ENCODE data around the gene CTDSPL. TPM values are rescaled to one million over a fixed set of nuclear protein-coding genes. Genes with fewer than 3 reads are reported as not detected.

Gene CTDSPL
- polyA plus RNA-seq, 4 donors: 11.6 to 26.4 (median 14.5) TPM

- peaks cover 0 to 16% (median 0%) of the 10 kb centered on the region in 3 donors for H3K36me3 ChIP-seq (ENCODE audit: control insufficient read depth in 3 of 3, insufficient read depth in 2 of 3, low read depth in 1 of 3, low read length in 3 of 3)
- 73 to 79% (median 78%) methylated on average over 1 of the region's 1 CpG for WGBS, 3 donors
- no peaks in the 10 kb centered on the region for H3K9me3 ChIP-seq (ENCODE audit: control insufficient read depth in 2 of 2, insufficient read depth in 1 of 2, low read depth in 1 of 2, low read length in 1 of 2)
- H3K4me3 ChIP-seq (ENCODE audit: low read depth in 1 of 3, low read length in 3 of 3): no peak overlapping the region
- H3K4me1 ChIP-seq (ENCODE audit: control insufficient read depth in 3 of 3, insufficient read depth in 2 of 3, low read depth in 1 of 3, low read length in 2 of 3): peaks cover 0 to 4% (median 0%) of the 10 kb centered on the region in 3 donors
- DNase-seq (no peak), FAIRE-seq (no peak)
- no peak overlapping the region for H3K27ac ChIP-seq (ENCODE audit: low read depth in 1 of 3, low read length in 2 of 3)
- no peaks in the 10 kb centered on the region for H3K27me3 ChIP-seq (ENCODE audit: control insufficient read depth in 3 of 3, insufficient read depth in 3 of 3, low read length in 3 of 3)
Observed at GRCh38 chr3:37918627-37919026, 56.9 kb downstream of the CTDSPL start.

- H3K36me3 ChIP-seq (ENCODE audit: control insufficient read depth in 3 of 3, insufficient read depth in 2 of 3, low read depth in 1 of 3, low read length in 3 of 3): peaks cover 0 to 14% (median 0%) of the 10 kb centered on the region in 3 donors
- WGBS, 3 donors: 83 to 95% (median 85%) methylated on average over 4 of the region's 4 CpGs
- H3K27me3 ChIP-seq (ENCODE audit: control insufficient read depth in 3 of 3, insufficient read depth in 3 of 3, low read length in 3 of 3): no peaks in the 10 kb centered on the region
- no peak overlapping the region for H3K27ac ChIP-seq (ENCODE audit: low read depth in 1 of 3, low read length in 2 of 3)
- H3K4me3 ChIP-seq (ENCODE audit: low read depth in 1 of 3, low read length in 3 of 3): no peak overlapping the region
- no peak for FAIRE-seq
- H3K4me1 ChIP-seq (ENCODE audit: control insufficient read depth in 3 of 3, insufficient read depth in 2 of 3, low read depth in 1 of 3, low read length in 2 of 3): peaks cover 0 to 4% (median 0%) of the 10 kb centered on the region in 3 donors
- no peak for DNase-seq
- no peaks in the 10 kb centered on the region for H3K9me3 ChIP-seq (ENCODE audit: control insufficient read depth in 2 of 2, insufficient read depth in 1 of 2, low read depth in 1 of 2, low read length in 1 of 2)
Observed at GRCh38 chr3:37920156-37920699, 58.5 kb downstream of the CTDSPL start.

- Histone ChIP-seq H3K36me3 (ENCODE audit: control insufficient read depth in 3 of 3, insufficient read depth in 2 of 3, low read depth in 1 of 3, low read length in 3 of 3) (peaks cover 0 to 14% (median 0%) of the 10 kb centered on the region in 3 donors), H3K9me3 (ENCODE audit: control insufficient read depth in 2 of 2, insufficient read depth in 1 of 2, low read depth in 1 of 2, low read length in 1 of 2) (no peaks in the 10 kb centered on the region), H3K4me3 (ENCODE audit: low read depth in 1 of 3, low read length in 3 of 3) (no peak overlapping the region), H3K27me3 (ENCODE audit: control insufficient read depth in 3 of 3, insufficient read depth in 3 of 3, low read length in 3 of 3) (no peaks in the 10 kb centered on the region), H3K4me1 (ENCODE audit: control insufficient read depth in 3 of 3, insufficient read depth in 2 of 3, low read depth in 1 of 3, low read length in 2 of 3) (peaks cover 0 to 4% (median 0%) of the 10 kb centered on the region in 3 donors), H3K27ac (ENCODE audit: low read depth in 1 of 3, low read length in 2 of 3) (no peak overlapping the region)
- DNase-seq (no peak), FAIRE-seq (no peak)
- WGBS, 3 donors: 78 to 92% (median 80%) methylated on average over 5 of the region's 5 CpGs
Observed at GRCh38 chr3:37921025-37921424, 59.3 kb downstream of the CTDSPL start.

GRCh38 chr3:37922721-37923568, 61.3 kb downstream of the CTDSPL start:
- Histone ChIP-seq H3K36me3 (ENCODE audit: control insufficient read depth in 3 of 3, insufficient read depth in 2 of 3, low read depth in 1 of 3, low read length in 3 of 3) (peaks cover 0 to 10% (median 0%) of the 10 kb centered on the region in 3 donors), H3K27me3 (ENCODE audit: control insufficient read depth in 3 of 3, insufficient read depth in 3 of 3, low read length in 3 of 3) (no peaks in the 10 kb centered on the region), H3K4me3 (ENCODE audit: low read depth in 1 of 3, low read length in 3 of 3) (no peak overlapping the region), H3K9me3 (ENCODE audit: control insufficient read depth in 2 of 2, insufficient read depth in 1 of 2, low read depth in 1 of 2, low read length in 1 of 2) (no peaks in the 10 kb centered on the region), H3K4me1 (ENCODE audit: control insufficient read depth in 3 of 3, insufficient read depth in 2 of 3, low read depth in 1 of 3, low read length in 2 of 3) (peaks cover 0 to 3% (median 0%) of the 10 kb centered on the region in 3 donors), H3K27ac (ENCODE audit: low read depth in 1 of 3, low read length in 2 of 3) (peak overlapping the region in 1 of 3 donors; percentile 15)
- 57 to 82% (median 62%) methylated on average over 5 of the region's 5 CpGs for WGBS, 3 donors
- no peak for FAIRE-seq
- DNase-seq: no peak

- H3K36me3 ChIP-seq (ENCODE audit: control insufficient read depth in 3 of 3, insufficient read depth in 2 of 3, low read depth in 1 of 3, low read length in 3 of 3): peaks cover 0 to 10% (median 0%) of the 10 kb centered on the region in 3 donors
- 64 to 87% (median 79%) methylated on average over 3 of the region's 3 CpGs for WGBS, 3 donors
- H3K4me1 ChIP-seq (ENCODE audit: control insufficient read depth in 3 of 3, insufficient read depth in 2 of 3, low read depth in 1 of 3, low read length in 2 of 3): no peaks in the 10 kb centered on the region
- no peak overlapping the region for H3K27ac ChIP-seq (ENCODE audit: low read depth in 1 of 3, low read length in 2 of 3)
- no peak for FAIRE-seq
- no peak overlapping the region for H3K4me3 ChIP-seq (ENCODE audit: low read depth in 1 of 3, low read length in 3 of 3)
- no peak for DNase-seq
- no peaks in the 10 kb centered on the region for H3K9me3 ChIP-seq (ENCODE audit: control insufficient read depth in 2 of 2, insufficient read depth in 1 of 2, low read depth in 1 of 2, low read length in 1 of 2)
- no peaks in the 10 kb centered on the region for H3K27me3 ChIP-seq (ENCODE audit: control insufficient read depth in 3 of 3, insufficient read depth in 3 of 3, low read length in 3 of 3)
Observed at GRCh38 chr3:37923569-37924040, 61.9 kb downstream of the CTDSPL start.

- H3K27ac ChIP-seq (ENCODE audit: low read depth in 1 of 3, low read length in 2 of 3): peak overlapping the region in 1 of 3 donors; percentile 37
- H3K9me3 ChIP-seq (ENCODE audit: control insufficient read depth in 2 of 2, insufficient read depth in 1 of 2, low read depth in 1 of 2, low read length in 1 of 2): no peaks in the 10 kb centered on the region
- WGBS, 3 donors: 67 to 76% (median 73%) methylated on average over 7 of the region's 7 CpGs
- no peak overlapping the region for H3K4me3 ChIP-seq (ENCODE audit: low read depth in 1 of 3, low read length in 3 of 3)
- no peak for FAIRE-seq
- H3K36me3 ChIP-seq (ENCODE audit: control insufficient read depth in 3 of 3, insufficient read depth in 2 of 3, low read depth in 1 of 3, low read length in 3 of 3): peaks cover 0 to 10% (median 0%) of the 10 kb centered on the region in 3 donors
- no peaks in the 10 kb centered on the region for H3K27me3 ChIP-seq (ENCODE audit: control insufficient read depth in 3 of 3, insufficient read depth in 3 of 3, low read length in 3 of 3)
- H3K4me1 ChIP-seq (ENCODE audit: control insufficient read depth in 3 of 3, insufficient read depth in 2 of 3, low read depth in 1 of 3, low read length in 2 of 3): no peaks in the 10 kb centered on the region
- DNase-seq: no peak
Observed at GRCh38 chr3:37924453-37924852, 62.8 kb downstream of the CTDSPL start.

GRCh38 chr3:37925157-37925556, 63.5 kb downstream of the CTDSPL start:
- WGBS, 3 donors: 58 to 81% (median 68%) methylated on average over 2 of the region's 2 CpGs
- FAIRE-seq (no peak), DNase-seq (no peak)
- peak overlapping the region in 1 of 3 donors; percentile 37 for H3K27ac ChIP-seq (ENCODE audit: low read depth in 1 of 3, low read length in 2 of 3)
- H3K4me1 ChIP-seq (ENCODE audit: control insufficient read depth in 3 of 3, insufficient read depth in 2 of 3, low read depth in 1 of 3, low read length in 2 of 3): no peaks in the 10 kb centered on the region
- no peaks in the 10 kb centered on the region for H3K27me3 ChIP-seq (ENCODE audit: control insufficient read depth in 3 of 3, insufficient read depth in 3 of 3, low read length in 3 of 3)
- H3K36me3 ChIP-seq (ENCODE audit: control insufficient read depth in 3 of 3, insufficient read depth in 2 of 3, low read depth in 1 of 3, low read length in 3 of 3): peaks cover 0 to 8% (median 0%) of the 10 kb centered on the region in 3 donors
- no peak overlapping the region for H3K4me3 ChIP-seq (ENCODE audit: low read depth in 1 of 3, low read length in 3 of 3)
- H3K9me3 ChIP-seq (ENCODE audit: control insufficient read depth in 2 of 2, insufficient read depth in 1 of 2, low read depth in 1 of 2, low read length in 1 of 2): no peaks in the 10 kb centered on the region

- Histone ChIP-seq H3K27me3 (ENCODE audit: control insufficient read depth in 3 of 3, insufficient read depth in 3 of 3, low read length in 3 of 3) (no peaks in the 10 kb centered on the region), H3K4me1 (ENCODE audit: control insufficient read depth in 3 of 3, insufficient read depth in 2 of 3, low read depth in 1 of 3, low read length in 2 of 3) (no peaks in the 10 kb centered on the region), H3K4me3 (ENCODE audit: low read depth in 1 of 3, low read length in 3 of 3) (no peak overlapping the region), H3K36me3 (ENCODE audit: control insufficient read depth in 3 of 3, insufficient read depth in 2 of 3, low read depth in 1 of 3, low read length in 3 of 3) (no peaks in the 10 kb centered on the region), H3K9me3 (ENCODE audit: control insufficient read depth in 2 of 2, insufficient read depth in 1 of 2, low read depth in 1 of 2, low read length in 1 of 2) (no peaks in the 10 kb centered on the region), H3K27ac (ENCODE audit: low read depth in 1 of 3, low read length in 2 of 3) (no peak overlapping the region)
- DNase-seq: peak in 1 of 2 donors; percentile 33
- no peak for FAIRE-seq
- 75 to 86% (median 80%) methylated on average over 3 of the region's 3 CpGs for WGBS, 3 donors
Observed at GRCh38 chr3:37926611-37927010, 64.9 kb downstream of the CTDSPL start.

Data from small intestine (tissue), 7 donors.